ENCODE measurements around the gene CLEC20A.

GRCh38 chr1:178518894-178519293, 22.1 kb upstream of the CLEC20A start:
- TF ChIP-seq EZH2 (IDR thresholded peaks at IDR 0.05) (no peak), POLR2AphosphoS5 (IDR thresholded peaks at IDR 0.05; ENCODE audit: borderline replicate concordance, low read depth, low read length) (no peak), FOXP2 (optimal IDR thresholded peaks at IDR 0.05; ENCODE audit: control extremely low read depth, extremely low read length, insufficient read depth) (no peak)

Data from SK-N-MC (cell line).